Measurements from ENCODE around the gene NAALADL1. TPM values are rescaled to one million over a fixed set of nuclear protein-coding genes. Genes with fewer than 3 reads are reported as not detected.
A peak's percentile ranks its signal among the peaks of the same experiment; 100 is the strongest.

NAALADL1 gene
- total RNA-seq, 1 experiment from 2014 or later: not detected

GRCh38 chr11:65043881-65044501 is 14.4 kb downstream of the NAALADL1 start:
- no peak overlapping the region for H3K27ac Mint-ChIP-seq (ENCODE audit: unreplicated experiment)
- no peak overlapping the region for H3K4me3 Mint-ChIP-seq (ENCODE audit: low read depth, unreplicated experiment)
- peaks cover 31% of the 10 kb centered on the region for H3K36me3 Mint-ChIP-seq (ENCODE audit: insufficient read depth, unreplicated experiment)
- H3K4me1 Mint-ChIP-seq (ENCODE audit: low read depth, unreplicated experiment): no peaks in the 10 kb centered on the region
- CTCF ChIA-PET: interaction anchor here (0.6 kb wide), 1 partner anchor 125 kb away, joined by 4 read pairs; no protein-coding TSS in a partner anchor
- no TSS peak for BruUV-seq (replicated peaks)
- no peaks in the 10 kb centered on the region for H3K27me3 Mint-ChIP-seq (ENCODE audit: unreplicated experiment)
- DNase-seq: no peak
- no peak for TF ChIP-seq CTCF (IDR thresholded peaks at IDR 0.05; ENCODE audit: unreplicated experiment)
- intact Hi-C loops (cut with micrococcal nuclease; ENCODE audit: unreplicated experiment): no loop called here
- H3K9me3 Mint-ChIP-seq (ENCODE audit: low read depth, unreplicated experiment): no peaks in the 10 kb centered on the region

- Mint-ChIP-seq H3K9me3 (ENCODE audit: low read depth, unreplicated experiment) (no peaks in the 10 kb centered on the region), H3K27me3 (ENCODE audit: unreplicated experiment) (no peaks in the 10 kb centered on the region), H3K36me3 (ENCODE audit: insufficient read depth, unreplicated experiment) (peaks cover 37% of the 10 kb centered on the region), H3K4me3 (ENCODE audit: low read depth, unreplicated experiment) (peak overlapping the region; percentile 75), H3K4me1 (ENCODE audit: low read depth, unreplicated experiment) (no peaks in the 10 kb centered on the region), H3K27ac (ENCODE audit: unreplicated experiment) (no peak overlapping the region)
- intact Hi-C loops (cut with micrococcal nuclease; ENCODE audit: unreplicated experiment): no loop called here
- BruUV-seq (replicated peaks): no TSS peak
- DNase-seq: no peak
- TF ChIP-seq CTCF (IDR thresholded peaks at IDR 0.05; ENCODE audit: unreplicated experiment): no peak
- CTCF ChIA-PET: interaction anchor here (0.6 kb wide), 1 partner anchor 1437 kb away, joined by 5 read pairs; no protein-coding TSS in a partner anchor
Measured at GRCh38 chr11:65042891-65043290, 15.5 kb downstream of the NAALADL1 start.

- Mint-ChIP-seq H3K4me1 (ENCODE audit: low read depth, unreplicated experiment) (no peaks in the 10 kb centered on the region), H3K9me3 (ENCODE audit: low read depth, unreplicated experiment) (no peaks in the 10 kb centered on the region), H3K27me3 (ENCODE audit: unreplicated experiment) (no peaks in the 10 kb centered on the region), H3K4me3 (ENCODE audit: low read depth, unreplicated experiment) (peak within 1 kb of the TSS; percentile 75), H3K36me3 (ENCODE audit: insufficient read depth, unreplicated experiment) (peaks cover 37% of the 10 kb centered on the region), H3K27ac (ENCODE audit: unreplicated experiment) (peak within 1 kb of the TSS; percentile 43)
- no peak for TF ChIP-seq CTCF (IDR thresholded peaks at IDR 0.05; ENCODE audit: unreplicated experiment)
- peak; percentile 94 for DNase-seq
- intact Hi-C loops (cut with micrococcal nuclease; ENCODE audit: unreplicated experiment): no loop called here
- no TSS peak for BruUV-seq (replicated peaks)
- CTCF ChIA-PET: interaction anchor here (0.7 to 1.2 kb wide), 5 partner anchors 22 to 247 kb away, joined by 3 to 5 read pairs (median 3); partner anchors contain the start of genes FAU and MRPL49
Measured at GRCh38 chr11:65040847-65041622, 17.3 kb downstream of the NAALADL1 start, which contains the start of gene SAC3D1. SAC3D1 (plus strand) TSS chr11:65041210; CDS start chr11:65041293, 83 bp downstream.

GRCh38 chr11:65040520-65040846 is 17.9 kb downstream of the NAALADL1 start:
- Mint-ChIP-seq H3K9me3 (ENCODE audit: low read depth, unreplicated experiment) (no peaks in the 10 kb centered on the region), H3K4me3 (ENCODE audit: low read depth, unreplicated experiment) (peak overlapping the region; percentile 75), H3K36me3 (ENCODE audit: insufficient read depth, unreplicated experiment) (peaks cover 37% of the 10 kb centered on the region), H3K27me3 (ENCODE audit: unreplicated experiment) (no peaks in the 10 kb centered on the region), H3K27ac (ENCODE audit: unreplicated experiment) (peak overlapping the region; percentile 43), H3K4me1 (ENCODE audit: low read depth, unreplicated experiment) (no peaks in the 10 kb centered on the region)
- no peak for DNase-seq
- intact Hi-C loops (cut with micrococcal nuclease; ENCODE audit: unreplicated experiment): no loop called here
- TF ChIP-seq CTCF (IDR thresholded peaks at IDR 0.05; ENCODE audit: unreplicated experiment): no peak
- CTCF ChIA-PET: interaction anchor here (1.1 to 1.2 kb wide), 3 partner anchors 22 to 82 kb away, joined by 3 to 5 read pairs (median 3); partner anchors contain the start of genes FAU and MRPL49
- BruUV-seq (replicated peaks): no TSS peak

All from Calu3 (cell line).